T-helper 2 cell treated with Interferon-gamma antibody and Interleukin-4, amounts not matched to agents 5 μg/mL and 100 μg/mL, for 36 hours (primary cell): ENCODE measurements around the gene CBX2.
A peak's percentile ranks its signal among the peaks of the same experiment; 100 is the strongest.

Experiments used
- DNase-seq: peaks from one replicate; pipeline ENCODE4 v3.0.0; 2021; ENCODE audit warnings: low spot score
- H3K27ac Mint-ChIP-seq: one replicate; pipeline ENCODE4 v1.8.0; 2021; ENCODE audit warnings: mild to moderate bottlenecking, mixed read lengths
- H3K27me3 Mint-ChIP-seq: one replicate; pipeline ENCODE4 v1.8.0; 2021; ENCODE audit warnings: low read depth, mixed read lengths
- H3K36me3 Mint-ChIP-seq: one replicate; pipeline ENCODE4 v1.8.0; 2021; ENCODE audit warnings: low read depth, mixed read lengths
- H3K4me1 Mint-ChIP-seq: one replicate; pipeline ENCODE4 v1.8.0; 2021; ENCODE audit warnings: low read depth, mixed read lengths
- H3K4me3 Mint-ChIP-seq: one replicate; pipeline ENCODE4 v1.8.0; 2022; ENCODE audit warnings: mild to moderate bottlenecking, moderate library complexity, mixed read lengths
- H3K9me3 Mint-ChIP-seq: one replicate; pipeline ENCODE4 v1.8.0; 2021; ENCODE audit warnings: mixed read lengths

CBX2 gene

GRCh38 chr17:79777894-79778503 lies at the start of gene CBX2:
Gene CBX2, plus strand, starts transcription at chr17:79778148. Its CDS starts 88 bp downstream, at chr17:79778236.
- Mint-ChIP-seq H3K4me3 (peak within 1 kb of the TSS; percentile 86), H3K27me3 (peaks cover 61% of the 10 kb centered on the region), H3K36me3 (no peaks in the 10 kb centered on the region), H3K4me1 (peaks cover 27% of the 10 kb centered on the region), H3K9me3 (no peaks in the 10 kb centered on the region), H3K27ac (peak within 1 kb of the TSS; percentile 79)
- peak; percentile 88 for DNase-seq

GRCh38 chr17:79728169-79728907 lies 49.6 kb upstream of the CBX2 start:
- Mint-ChIP-seq H3K36me3 (no peaks in the 10 kb centered on the region), H3K9me3 (no peaks in the 10 kb centered on the region), H3K27me3 (no peaks in the 10 kb centered on the region), H3K4me3 (peak overlapping the region; percentile 71), H3K27ac (peak overlapping the region; percentile 76), H3K4me1 (peaks cover 10% of the 10 kb centered on the region)
- peak; percentile 77 for DNase-seq

GRCh38 chr17:79728908-79729471 lies 49.0 kb upstream of the CBX2 start:
- Mint-ChIP-seq H3K4me3 (no peak overlapping the region), H3K27me3 (no peaks in the 10 kb centered on the region), H3K4me1 (peaks cover 11% of the 10 kb centered on the region), H3K36me3 (no peaks in the 10 kb centered on the region), H3K9me3 (no peaks in the 10 kb centered on the region), H3K27ac (no peak overlapping the region)
- no peak for DNase-seq

- Mint-ChIP-seq H3K36me3 (no peaks in the 10 kb centered on the region), H3K9me3 (no peaks in the 10 kb centered on the region), H3K27ac (peak overlapping the region; percentile 31), H3K4me1 (peaks cover 11% of the 10 kb centered on the region), H3K27me3 (no peaks in the 10 kb centered on the region), H3K4me3 (no peak overlapping the region)
- DNase-seq, result no peak
Measured at GRCh38 chr17:79729761-79730160, 48.2 kb upstream of the CBX2 start.

- no peak overlapping the region for H3K4me3 Mint-ChIP-seq
- DNase-seq, result no peak
- no peaks in the 10 kb centered on the region for H3K27me3 Mint-ChIP-seq
- H3K27ac Mint-ChIP-seq, result no peak overlapping the region
- H3K36me3 Mint-ChIP-seq, result no peaks in the 10 kb centered on the region
- no peaks in the 10 kb centered on the region for H3K9me3 Mint-ChIP-seq
- peaks cover 11% of the 10 kb centered on the region for H3K4me1 Mint-ChIP-seq
Measured at GRCh38 chr17:79730437-79730768, 47.5 kb upstream of the CBX2 start.

- H3K4me3 Mint-ChIP-seq, result no peak within 1 kb of the TSS
- no peaks in the 10 kb centered on the region for H3K36me3 Mint-ChIP-seq
- H3K4me1 Mint-ChIP-seq, result peaks cover 11% of the 10 kb centered on the region
- no peaks in the 10 kb centered on the region for H3K9me3 Mint-ChIP-seq
- H3K27ac Mint-ChIP-seq, result peak within 1 kb of the TSS; percentile 31
- DNase-seq, result no peak
- H3K27me3 Mint-ChIP-seq, result no peaks in the 10 kb centered on the region
Measured at GRCh38 chr17:79730769-79731483, 47.0 kb upstream of the CBX2 start, which contains the start of gene ENPP7. Gene ENPP7, plus strand, starts transcription at chr17:79730943. Its CDS starts 197 bp downstream, at chr17:79731140.

GRCh38 chr17:79732254-79732653 lies 45.7 kb upstream of the CBX2 start:
- peak overlapping the region; percentile 57 for H3K4me3 Mint-ChIP-seq

GRCh38 chr17:79732804-79733691 lies 44.9 kb upstream of the CBX2 start:
- Mint-ChIP-seq H3K4me1 (peaks cover 11% of the 10 kb centered on the region), H3K9me3 (no peaks in the 10 kb centered on the region), H3K4me3 (peak overlapping the region; percentile 57), H3K27ac (peak overlapping the region; percentile 49), H3K27me3 (no peaks in the 10 kb centered on the region), H3K36me3 (no peaks in the 10 kb centered on the region)
- no peak for DNase-seq

More at GRCh38 chr17:79732254-79732653, 45.7 kb upstream of the CBX2 start:
- no peaks in the 10 kb centered on the region for H3K27me3 Mint-ChIP-seq
- no peak overlapping the region for H3K27ac Mint-ChIP-seq
- DNase-seq, result no peak
- peaks cover 11% of the 10 kb centered on the region for H3K4me1 Mint-ChIP-seq
- no peaks in the 10 kb centered on the region for H3K9me3 Mint-ChIP-seq
- no peaks in the 10 kb centered on the region for H3K36me3 Mint-ChIP-seq

GRCh38 chr17:79733692-79734070 lies 44.3 kb upstream of the CBX2 start:
- DNase-seq, result no peak
- H3K9me3 Mint-ChIP-seq, result no peaks in the 10 kb centered on the region
- no peaks in the 10 kb centered on the region for H3K36me3 Mint-ChIP-seq
- no peaks in the 10 kb centered on the region for H3K27me3 Mint-ChIP-seq
- no peak overlapping the region for H3K27ac Mint-ChIP-seq
- peaks cover 7% of the 10 kb centered on the region for H3K4me1 Mint-ChIP-seq
- no peak overlapping the region for H3K4me3 Mint-ChIP-seq

GRCh38 chr17:79735096-79735495 lies 42.9 kb upstream of the CBX2 start:
- no peak overlapping the region for H3K4me3 Mint-ChIP-seq

GRCh38 chr17:79737046-79737921 lies 40.7 kb upstream of the CBX2 start:
- no peaks in the 10 kb centered on the region for H3K9me3 Mint-ChIP-seq
- no peak overlapping the region for H3K4me3 Mint-ChIP-seq
- peaks cover 5% of the 10 kb centered on the region for H3K4me1 Mint-ChIP-seq
- DNase-seq, result no peak
- H3K27me3 Mint-ChIP-seq, result peaks cover 24% of the 10 kb centered on the region
- H3K27ac Mint-ChIP-seq, result no peak overlapping the region
- H3K36me3 Mint-ChIP-seq, result no peaks in the 10 kb centered on the region

More at GRCh38 chr17:79735096-79735495, 42.9 kb upstream of the CBX2 start:
- H3K9me3 Mint-ChIP-seq, result no peaks in the 10 kb centered on the region
- H3K27me3 Mint-ChIP-seq, result peaks cover 13% of the 10 kb centered on the region
- peaks cover 5% of the 10 kb centered on the region for H3K4me1 Mint-ChIP-seq
- H3K27ac Mint-ChIP-seq, result no peak overlapping the region
- DNase-seq, result no peak
- H3K36me3 Mint-ChIP-seq, result no peaks in the 10 kb centered on the region

GRCh38 chr17:79737922-79738578 lies 39.9 kb upstream of the CBX2 start:
- H3K4me3 Mint-ChIP-seq, result no peak overlapping the region
- DNase-seq, result no peak
- no peak overlapping the region for H3K27ac Mint-ChIP-seq
- no peaks in the 10 kb centered on the region for H3K36me3 Mint-ChIP-seq
- H3K27me3 Mint-ChIP-seq, result peaks cover 24% of the 10 kb centered on the region
- H3K9me3 Mint-ChIP-seq, result no peaks in the 10 kb centered on the region
- H3K4me1 Mint-ChIP-seq, result peaks cover 4% of the 10 kb centered on the region
